Bronchial smooth muscle cell (primary cell): ENCODE results near the gene CFAP58. TPM values are rescaled to one million over a fixed set of nuclear protein-coding genes. Genes with fewer than 3 reads are reported as not detected.

Source experiments
- total RNA-seq: library from RNA; depleted of rRNA; stranded (reverse); fragments of >200 nt; gene quantifications from 2 replicates; pipeline ENCODE4 v1.2.1, GENCODE V29; 2014

The CFAP58 gene, protein sequence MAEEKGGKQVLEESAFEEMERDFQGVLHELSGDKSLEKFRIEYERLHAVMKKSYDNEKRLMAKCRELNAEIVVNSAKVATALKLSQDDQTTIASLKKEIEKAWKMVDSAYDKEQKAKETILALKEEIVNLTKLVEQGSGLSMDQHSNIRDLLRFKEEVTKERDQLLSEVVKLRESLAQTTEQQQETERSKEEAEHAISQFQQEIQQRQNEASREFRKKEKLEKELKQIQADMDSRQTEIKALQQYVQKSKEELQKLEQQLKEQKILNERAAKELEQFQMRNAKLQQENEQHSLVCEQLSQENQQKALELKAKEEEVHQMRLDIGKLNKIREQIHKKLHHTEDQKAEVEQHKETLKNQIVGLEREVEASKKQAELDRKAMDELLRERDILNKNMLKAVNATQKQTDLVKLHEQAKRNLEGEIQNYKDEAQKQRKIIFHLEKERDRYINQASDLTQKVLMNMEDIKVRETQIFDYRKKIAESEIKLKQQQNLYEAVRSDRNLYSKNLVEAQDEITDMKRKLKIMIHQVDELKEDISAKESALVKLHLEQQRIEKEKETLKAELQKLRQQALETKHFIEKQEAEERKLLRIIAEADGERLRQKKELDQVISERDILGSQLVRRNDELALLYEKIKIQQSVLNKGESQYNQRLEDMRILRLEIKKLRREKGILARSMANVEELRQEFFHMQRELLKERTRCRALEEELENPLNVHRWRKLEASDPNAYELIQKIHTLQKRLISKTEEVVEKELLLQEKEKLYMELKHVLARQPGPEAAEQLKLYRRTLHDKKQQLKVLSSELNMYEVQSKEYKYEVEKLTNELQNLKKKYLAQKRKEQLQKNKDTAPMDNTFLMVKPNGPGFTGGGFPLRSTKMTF
- 0.69 and 1.3 TPM in 2 replicates for total RNA-seq

DNA sequence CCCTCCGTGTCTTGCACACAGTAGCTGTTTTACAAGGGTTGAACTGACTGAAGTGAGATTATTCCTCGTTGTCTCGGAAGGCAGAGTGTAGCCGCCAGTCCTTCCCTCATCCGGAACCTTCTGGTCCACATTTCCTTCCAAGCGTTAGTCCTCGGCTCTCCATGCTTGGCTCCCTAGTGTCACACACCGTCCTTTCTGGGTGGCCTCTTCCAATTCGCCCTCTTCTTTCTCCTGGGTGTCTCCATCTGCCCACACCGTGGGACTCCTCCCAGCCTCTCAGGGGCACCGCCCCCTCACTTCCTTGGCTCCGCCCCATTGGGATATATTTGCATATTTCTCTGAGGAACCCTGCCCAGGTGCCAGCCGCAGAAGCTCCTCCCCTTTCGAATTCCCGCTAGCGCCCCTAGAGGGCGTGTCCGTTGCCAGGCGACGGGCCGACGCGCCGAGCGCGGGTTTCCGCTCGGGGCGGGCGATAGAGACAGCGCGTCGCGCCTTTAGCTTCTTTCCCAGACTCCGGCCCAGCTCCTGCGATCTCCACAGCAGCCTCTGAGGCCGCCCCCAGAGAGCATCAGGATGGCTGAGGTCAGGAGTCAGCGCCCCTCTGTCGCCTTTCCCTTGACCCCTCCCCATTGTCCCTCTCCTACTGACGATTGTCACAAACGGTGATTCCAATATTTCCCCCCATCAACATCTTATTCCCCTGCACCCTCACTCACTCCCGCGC is at the start of gene CFAP58:
TSS of gene CFAP58 (plus strand) at position 509 of the 724 bp plus-strand sequence. CDS start at position 574, 65 bp downstream.

DNA sequence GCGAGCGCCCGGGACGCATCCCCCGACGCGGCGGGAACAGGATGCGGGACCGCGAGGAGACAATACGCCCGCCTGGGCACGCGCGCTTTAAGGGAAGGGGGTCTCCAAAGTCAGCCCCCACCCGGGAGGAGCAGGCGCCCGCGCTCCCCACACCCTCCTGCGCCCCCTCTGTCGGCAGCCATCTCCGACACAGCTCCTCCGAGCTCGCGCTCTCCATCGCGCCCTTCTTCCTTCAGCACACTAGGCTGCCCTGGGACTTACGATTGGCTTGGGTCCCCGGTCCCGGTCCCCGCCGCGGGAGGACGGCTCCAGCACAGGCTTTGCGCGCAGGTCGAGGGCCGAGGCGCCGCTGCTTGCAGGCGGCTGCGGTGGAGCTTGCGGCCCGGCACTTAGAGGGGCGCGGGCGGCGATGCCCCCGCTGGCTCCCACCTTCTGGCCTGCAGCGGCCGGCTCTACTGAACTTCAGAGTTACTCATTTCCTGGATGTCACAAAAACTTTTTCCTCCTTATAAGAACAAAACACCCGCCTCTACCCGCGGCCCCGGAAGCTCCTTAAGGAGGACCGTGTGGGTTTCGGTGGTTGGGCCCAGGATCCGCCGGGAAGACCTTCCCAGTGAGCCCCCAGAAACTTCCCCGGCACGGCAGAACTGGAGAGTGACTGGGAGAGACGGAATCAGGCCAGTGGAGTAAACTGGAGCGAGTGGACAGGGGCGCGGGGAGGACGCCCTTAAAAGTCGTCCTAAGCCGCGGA is 15.5 kb upstream of the CFAP58 start, which contains the start of gene ITPRIP:
TSS of gene ITPRIP (minus strand) at position 481 of the 751 bp plus-strand sequence. CDS start 22,414 bp downstream, outside the sequence.

Other genes with a start within 250 kb of the CFAP58 start
- gene SFR1, start 231.7 kb upstream of the CFAP58 start, total RNA-seq, result 2.7 and 7.4 TPM in 2 replicates
- 0.16 and 0.52 TPM in 2 replicates for gene CFAP43, start 121.5 kb upstream of the CFAP58 start, total RNA-seq
- 131 and 228 TPM in 2 replicates for gene GSTO1, start 98.9 kb upstream of the CFAP58 start, total RNA-seq
- 1.7 and 2.4 TPM in 2 replicates for gene GSTO2, start 84.6 kb upstream of the CFAP58 start, total RNA-seq
- gene ITPRIP, start 15.4 kb upstream of the CFAP58 start, total RNA-seq, result 7.3 and 8.7 TPM in 2 replicates